ENCODE data around the gene RAD51B.

GRCh38 chr14:68408680-68409079 lies 589.1 kb downstream of the RAD51B start:
- TF ChIP-seq EZH2 (IDR thresholded peaks at IDR 0.05) = no peak
- no peak for TF ChIP-seq POLR2AphosphoS5 (IDR thresholded peaks at IDR 0.05; ENCODE audit: borderline replicate concordance, low read depth, low read length)
